HCT116 (cell line): ENCODE results near the gene KRTAP12-1. TPM values are rescaled to one million over a fixed set of nuclear protein-coding genes. Genes with fewer than 3 reads are reported as not detected.

Experiments
- ATAC-seq: fragments of 200-7000 bp; cut with Tn5 transposase; 2 replicates; pipeline ENCODE4 v1.9.1; 2020; ENCODE audit warnings: mild to moderate bottlenecking, moderate library complexity
- BruUV-seq: library from RNA; stranded (reverse); fragments of 400-500 nt; replicated peaks from 2 replicates; lab custom pipeline; 2021; lab: Mats Ljungman, UMichigan
- CTCF ChIA-PET: fragments of 300-600 bp; sonication (Branson Sonifier 250); formaldehyde crosslinking; loops from one replicate; lab custom pipeline; 2021; ENCODE audit warnings: antibody characterized with exemption; lab: Charles Lee
- POLR2A ChIA-PET: fragments of 300-600, 350-600 bp; sonication (Branson Sonifier 250); formaldehyde crosslinking; loops from one replicate; lab custom pipeline; 2021; ENCODE audit warnings: antibody characterized with exemption; lab: Charles Lee
- RAD21 ChIA-PET, 2 experiments: fragments of 300-600 bp; sonication (Branson Sonifier 250); formaldehyde crosslinking; loops; one replicate each; lab custom pipeline; 2023; ENCODE audit warnings: low total read pairs in 2 of 2; ENCODE audit not compliant: uncharacterized antibody in 2 of 2, unreplicated experiment in 2 of 2, low non-redundant PET in 1 of 2; lab: Charles Lee
- DNase-seq: peaks from one replicate; pipeline ENCODE4 v3.0.0-alpha.2; 2010; ENCODE audit warnings: low read depth, low spot score
- H2AFZ ChIP-seq: fragments of 200-600 bp; shearing (Covaris generic), sonication (generic); 2 replicates; pipeline ENCODE4 v1.6.1; 2017; ENCODE audit warnings: low read depth, mixed run types, mixed read lengths, antibody characterized with exemption, low read length; ENCODE audit not compliant: poor library complexity, severe bottlenecking
- H3K27ac ChIP-seq: 2 replicates; pipeline ENCODE4 v1.5.1; 2012; ENCODE audit warnings: low read depth, low read length
- H3K27me3 ChIP-seq: fragments of 200-600 bp; sonication (generic); 2 replicates; pipeline ENCODE4 v1.6.1; 2016; ENCODE audit warnings: mixed run types, low read length, mixed read lengths; ENCODE audit not compliant: insufficient read depth
- H3K36me3 ChIP-seq, 2 experiments: fragments of 200-500 bp in 1 of 2; fragments of 200-600 bp in 1 of 2; sonication (Bioruptor generic) in 1 of 2; sonication (generic) in 1 of 2; 2 replicates each; pipeline versions ENCODE4 v1.5.1 to v1.6.1; 2014 to 2016; ENCODE audit warnings: low read length in 2 of 2, inconsistent platforms in 1 of 2, mixed read lengths in 1 of 2, mixed run types in 1 of 2; ENCODE audit not compliant: insufficient read depth in 2 of 2, control insufficient read depth in 1 of 2
- H3K4me1 ChIP-seq, 2 experiments: fragments of 200-600 bp in 1 of 2; sonication (generic) in 1 of 2; 2 replicates each; pipeline versions ENCODE4 v1.5.1 to v1.6.1; 2012 to 2017; ENCODE audit warnings: low read length in 2 of 2, inconsistent platforms in 1 of 2, mild to moderate bottlenecking in 1 of 2, mixed read lengths in 1 of 2, mixed run types in 1 of 2, moderate library complexity in 1 of 2; ENCODE audit not compliant: insufficient read depth in 2 of 2, control insufficient read depth in 1 of 2
- H3K4me2 ChIP-seq: fragments of 200-600 bp; sonication (generic); 2 replicates; pipeline ENCODE4 v1.6.1; 2017; ENCODE audit warnings: mixed run types, low read length, mixed read lengths
- H3K4me3 ChIP-seq, 2 experiments: fragments of 200-600 bp in 1 of 2; sonication (generic) in 1 of 2; replicated peaks in 1 of 2; 2 replicates each; pipeline ENCODE4 v1.5.1; 2011 to 2016; ENCODE audit warnings: low read length in 2 of 2, control low read depth in 1 of 2, low read depth in 1 of 2, mild to moderate bottlenecking in 1 of 2, mixed read lengths in 1 of 2, mixed run types in 1 of 2
- H3K79me2 ChIP-seq: fragments of 200-600 bp; sonication (generic); 2 replicates; pipeline ENCODE4 v1.6.1; 2017; ENCODE audit warnings: mild to moderate bottlenecking, mixed run types, low read length, moderate library complexity, mixed read lengths; ENCODE audit not compliant: insufficient read depth
- H3K9ac ChIP-seq: fragments of 200-600 bp; sonication (generic); 2 replicates; pipeline ENCODE4 v1.6.1; 2016; ENCODE audit warnings: low read length, mixed read lengths
- H3K9me2 ChIP-seq: fragments of 200-600 bp; sonication (generic), shearing (Covaris generic); 2 replicates; pipeline ENCODE4 v1.6.1; 2017; ENCODE audit warnings: mixed run types, mild to moderate bottlenecking, moderate library complexity; ENCODE audit not compliant: insufficient read depth
- H3K9me3 ChIP-seq, 2 experiments: fragments of 200-500 bp in 1 of 2; fragments of 200-600 bp in 1 of 2; sonication (Bioruptor generic) in 1 of 2; sonication (generic) in 1 of 2; 2 replicates each; pipeline ENCODE4 v1.6.1; 2014 to 2017; ENCODE audit warnings: low read length in 2 of 2, mixed read lengths in 2 of 2, inconsistent platforms in 1 of 2, low read depth in 1 of 2, mild to moderate bottlenecking in 1 of 2, mixed run types in 1 of 2, moderate library complexity in 1 of 2; ENCODE audit not compliant: control insufficient read depth in 1 of 2, insufficient read depth in 1 of 2
- H4K20me1 ChIP-seq: fragments of 200-600 bp; sonication (generic), shearing (Covaris generic); 2 replicates; pipeline ENCODE4 v1.6.1; 2017; ENCODE audit warnings: mixed run types, mild to moderate bottlenecking, moderate library complexity; ENCODE audit not compliant: insufficient read depth
- ATF3 ChIP-seq: IDR thresholded peaks from 2 replicates; pipeline ENCODE4 v1.6.1; 2012
- CBX3 ChIP-seq: IDR thresholded peaks from 2 replicates; pipeline ENCODE4 v1.6.1; 2012; ENCODE audit warnings: low read depth
- CEBPB ChIP-seq: IDR thresholded peaks from 2 replicates; pipeline ENCODE4 v1.6.1; 2012; ENCODE audit warnings: low read depth
- CTCF ChIP-seq, 3 experiments: fragments of 200-600 bp in 1 of 3; sonication (generic) in 1 of 3; IDR thresholded peaks in 2 of 3; conservative IDR thresholded peaks in 1 of 3; 2 replicates each; pipeline ENCODE4 v1.5.1; 2012 to 2017; ENCODE audit warnings: low read depth in 2 of 3, low read length in 2 of 3, antibody characterized with exemption in 1 of 3, borderline replicate concordance in 1 of 3, control low read depth in 1 of 3, mild to moderate bottlenecking in 1 of 3, mixed read lengths in 1 of 3, mixed run types in 1 of 3, moderate library complexity in 1 of 3; ENCODE audit not compliant: insufficient read depth in 1 of 3
- EGR1 ChIP-seq: IDR thresholded peaks from 2 replicates; pipeline ENCODE4 v1.6.1; 2012; ENCODE audit warnings: low read depth
- ELF1 ChIP-seq: IDR thresholded peaks from 2 replicates; pipeline ENCODE4 v1.6.1; 2012; ENCODE audit warnings: low read depth, borderline replicate concordance
- EZH2phosphoT487 ChIP-seq: fragments of 200-600 bp; IDR thresholded peaks from 2 replicates; pipeline ENCODE4 v1.6.1; 2018; ENCODE audit warnings: antibody characterized with exemption, borderline replicate concordance
- FOSL1 ChIP-seq: IDR thresholded peaks from 2 replicates; pipeline ENCODE4 v1.6.1; 2012; ENCODE audit warnings: low read depth
- JUND ChIP-seq: IDR thresholded peaks from 2 replicates; pipeline ENCODE4 v1.6.1; 2012
- MAX ChIP-seq: IDR thresholded peaks from 2 replicates; pipeline ENCODE4 v1.6.1; 2012
- POLR2A ChIP-seq: IDR thresholded peaks from 2 replicates; pipeline ENCODE4 v1.7.0; 2011; ENCODE audit warnings: borderline replicate concordance; ENCODE audit not compliant: insufficient read depth, insufficient read length; ENCODE audit errors: extremely low read depth
- POLR2AphosphoS5 ChIP-seq: IDR thresholded peaks from 2 replicates; pipeline ENCODE4 v1.6.1; 2011; ENCODE audit warnings: mild to moderate bottlenecking, low read depth, low read length, moderate library complexity
- RAD21 ChIP-seq: IDR thresholded peaks from 2 replicates; pipeline ENCODE4 v1.6.1; 2012; ENCODE audit warnings: low read depth, mild to moderate bottlenecking
- SRF ChIP-seq: IDR thresholded peaks from 2 replicates; pipeline ENCODE4 v1.6.1; 2012; ENCODE audit warnings: low read depth
- TCF7L2 ChIP-seq: IDR thresholded peaks from 2 replicates; pipeline ENCODE4 v1.7.0; 2011; ENCODE audit warnings: borderline replicate concordance, inconsistent platforms; ENCODE audit not compliant: insufficient read depth, insufficient read length; ENCODE audit errors: extremely low read depth
- ZBTB33 ChIP-seq: IDR thresholded peaks from 2 replicates; pipeline ENCODE4 v1.6.1; 2011; ENCODE audit warnings: mild to moderate bottlenecking, low read length, moderate library complexity; ENCODE audit not compliant: insufficient replicate concordance; ENCODE audit errors: extremely low read depth
- intact Hi-C: fragments of 100-400 bp; cut with micrococcal nuclease; formaldehyde crosslinking; loops from 2 replicates; pipeline ENCODE4 v1.10.0; 2022
- total RNA-seq: library from RNA; stranded (reverse); gene quantifications from one replicate; pipeline ENCODE4 v1.2.1, GENCODE V29; 2021; ENCODE audit not compliant: unreplicated experiment

KRTAP12-1 gene
- total RNA-seq, 1 experiment from 2014 or later, result not detected

- no peak for TF ChIP-seq POLR2AphosphoS5
- no peak for TF ChIP-seq MAX
- TF ChIP-seq TCF7L2, result no peak
- TF ChIP-seq POLR2A, result no peak
- TF ChIP-seq ATF3, result no peak
Measured at GRCh38 chr21:44718093-44718492, 36.1 kb upstream of the KRTAP12-1 start (continued).

- H3K27me3 ChIP-seq, result peaks cover 23% of the 10 kb centered on the region; the same call in 1 of the 2 replicates
- no peaks in the 10 kb centered on the region for H3K36me3 ChIP-seq
- ATAC-seq (no peak), DNase-seq (no peak)
- CTCF ChIA-PET, result no interaction called here
- no peaks in the 10 kb centered on the region for H4K20me1 ChIP-seq
- H3K9ac ChIP-seq, result no peak overlapping the region
- H3K4me1 ChIP-seq, result no peaks in the 10 kb centered on the region
- no peak overlapping the region for H3K27ac ChIP-seq
- intact Hi-C loops, result no loop called here
- RAD21 ChIA-PET, result no interaction called here
- no peaks in the 10 kb centered on the region for H3K79me2 ChIP-seq
- no peak overlapping the region for H3K4me2 ChIP-seq
- POLR2A ChIA-PET, result no interaction called here
- BruUV-seq, result no TSS peak
- TF ChIP-seq EZH2phosphoT487 (no peak), SRF (no peak), CTCF (IDR thresholded peaks at IDR 0.05 in 2 of 3, conservative IDR thresholded peaks at IDR 0.05 in 1 of 3; ENCODE audit: borderline replicate concordance in 1 of 3, insufficient read depth in 1 of 3, low read depth in 2 of 3, low read length in 2 of 3) (no peak), MAX (no peak), FOSL1 (no peak), POLR2A (no peak), RAD21 (no peak), CBX3 (no peak), JUND (no peak), ATF3 (no peak), CEBPB (no peak), EGR1 (no peak), ELF1 (no peak), ZBTB33 (no peak), POLR2AphosphoS5 (no peak)
- TF ChIP-seq, all 23 proteins: peak for 0
- H3K9me3 ChIP-seq, result no peaks in the 10 kb centered on the region
- H2AFZ ChIP-seq, result no peak overlapping the region
- no peaks in the 10 kb centered on the region for H3K9me2 ChIP-seq
- no peak overlapping the region for H3K4me3 ChIP-seq
Measured at GRCh38 chr21:44716984-44717383, 35.0 kb upstream of the KRTAP12-1 start.
